NB4 (cell line): ENCODE data around the gene MAB21L1.

Source experiments
- CTCF ChIP-seq: IDR thresholded peaks from one replicate; pipeline ENCODE4 v1.5.1; 2012; ENCODE audit warnings: low read depth, low read length
- POLR2A ChIP-seq: IDR thresholded peaks from 2 replicates; pipeline ENCODE4 v1.6.1; 2011; ENCODE audit warnings: mild to moderate bottlenecking; ENCODE audit not compliant: insufficient read length; ENCODE audit errors: extremely low read depth

- TF ChIP-seq CTCF: no peak
- TF ChIP-seq POLR2A: no peak
Measured at GRCh38 chr13:35460061-35460460, 16.4 kb downstream of the MAB21L1 start.
